Ishikawa (cell line): Measurements from ENCODE around the gene FAM9C.

Experiments used
- CEBPB ChIP-seq: IDR thresholded peaks from 2 replicates; pipeline ENCODE4 v1.6.1; 2012
- CREB1 ChIP-seq: IDR thresholded peaks from 2 replicates; pipeline ENCODE4 v1.6.1; 2012; ENCODE audit warnings: low read depth
- EGR1 ChIP-seq: IDR thresholded peaks from 2 replicates; pipeline ENCODE4 v1.6.1; 2012
- EP300 ChIP-seq: IDR thresholded peaks from 2 replicates; pipeline ENCODE4 v1.6.1; 2012; ENCODE audit warnings: borderline replicate concordance
- FOXM1 ChIP-seq: IDR thresholded peaks from 2 replicates; pipeline ENCODE4 v1.6.1; 2012; ENCODE audit warnings: low read depth, borderline replicate concordance
- NFIC ChIP-seq: IDR thresholded peaks from 2 replicates; pipeline ENCODE4 v1.6.1; 2012
- RAD21 ChIP-seq: IDR thresholded peaks from 2 replicates; pipeline ENCODE4 v1.6.1; 2012; ENCODE audit warnings: low read depth
- TAF1 ChIP-seq: IDR thresholded peaks from 2 replicates; pipeline ENCODE4 v1.6.1; 2012; ENCODE audit warnings: low read depth, mild to moderate bottlenecking
- TCF12 ChIP-seq: IDR thresholded peaks from 2 replicates; pipeline ENCODE4 v1.6.1; 2012; ENCODE audit warnings: low read depth
- TEAD4 ChIP-seq: IDR thresholded peaks from 2 replicates; pipeline ENCODE4 v1.6.1; 2012
- YY1 ChIP-seq: IDR thresholded peaks from 2 replicates; pipeline ENCODE4 v1.6.1; 2012; ENCODE audit warnings: low read depth
- ZBTB7A ChIP-seq: IDR thresholded peaks from 2 replicates; pipeline ENCODE4 v1.6.1; 2012; ENCODE audit warnings: low read depth
- TF ChIP-seq, protein P1 (sequence below): IDR thresholded peaks from 2 replicates; pipeline ENCODE4 v1.6.1; 2012
- TF ChIP-seq, protein P2 (sequence below): IDR thresholded peaks from 2 replicates; pipeline ENCODE4 v1.6.1; 2012; ENCODE audit warnings: low read depth, mild to moderate bottlenecking
- TF ChIP-seq, protein P3 (sequence below): IDR thresholded peaks from 2 replicates; pipeline ENCODE4 v1.6.1; 2012

FAM9C gene

DNA sequence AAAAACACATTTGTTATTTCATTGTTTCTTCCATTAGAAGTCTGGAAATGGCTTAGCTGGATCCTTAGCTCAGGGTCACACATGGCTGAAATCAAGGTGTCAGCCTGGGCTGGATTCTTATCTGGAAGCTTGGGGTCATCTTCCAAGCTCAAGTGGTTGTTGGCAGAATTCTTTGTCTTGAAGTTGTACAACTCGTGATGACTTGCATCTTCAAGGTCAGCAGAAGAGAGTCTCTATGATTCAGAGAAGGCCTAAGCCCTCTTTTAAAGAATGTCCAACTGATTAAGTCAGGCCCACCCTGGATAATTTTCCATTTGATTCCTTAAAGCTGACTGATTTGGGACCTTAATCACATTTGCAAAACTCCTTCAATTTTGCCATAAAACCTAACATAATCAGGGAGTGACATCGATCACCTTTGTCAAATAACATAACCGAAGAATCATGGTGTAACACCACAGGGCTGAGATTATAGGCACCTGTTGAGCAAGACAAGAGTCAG lies 47.4 kb downstream of the FAM9C start:
- TF ChIP-seq, protein P1, sequence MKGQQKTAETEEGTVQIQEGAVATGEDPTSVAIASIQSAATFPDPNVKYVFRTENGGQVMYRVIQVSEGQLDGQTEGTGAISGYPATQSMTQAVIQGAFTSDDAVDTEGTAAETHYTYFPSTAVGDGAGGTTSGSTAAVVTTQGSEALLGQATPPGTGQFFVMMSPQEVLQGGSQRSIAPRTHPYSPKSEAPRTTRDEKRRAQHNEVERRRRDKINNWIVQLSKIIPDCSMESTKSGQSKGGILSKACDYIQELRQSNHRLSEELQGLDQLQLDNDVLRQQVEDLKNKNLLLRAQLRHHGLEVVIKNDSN = no peak
- no peak for TF ChIP-seq EGR1
- no peak for TF ChIP-seq ZBTB7A
- no peak for TF ChIP-seq TCF12
- no peak for TF ChIP-seq EP300
- no peak for TF ChIP-seq NFIC
- TF ChIP-seq, protein P2, sequence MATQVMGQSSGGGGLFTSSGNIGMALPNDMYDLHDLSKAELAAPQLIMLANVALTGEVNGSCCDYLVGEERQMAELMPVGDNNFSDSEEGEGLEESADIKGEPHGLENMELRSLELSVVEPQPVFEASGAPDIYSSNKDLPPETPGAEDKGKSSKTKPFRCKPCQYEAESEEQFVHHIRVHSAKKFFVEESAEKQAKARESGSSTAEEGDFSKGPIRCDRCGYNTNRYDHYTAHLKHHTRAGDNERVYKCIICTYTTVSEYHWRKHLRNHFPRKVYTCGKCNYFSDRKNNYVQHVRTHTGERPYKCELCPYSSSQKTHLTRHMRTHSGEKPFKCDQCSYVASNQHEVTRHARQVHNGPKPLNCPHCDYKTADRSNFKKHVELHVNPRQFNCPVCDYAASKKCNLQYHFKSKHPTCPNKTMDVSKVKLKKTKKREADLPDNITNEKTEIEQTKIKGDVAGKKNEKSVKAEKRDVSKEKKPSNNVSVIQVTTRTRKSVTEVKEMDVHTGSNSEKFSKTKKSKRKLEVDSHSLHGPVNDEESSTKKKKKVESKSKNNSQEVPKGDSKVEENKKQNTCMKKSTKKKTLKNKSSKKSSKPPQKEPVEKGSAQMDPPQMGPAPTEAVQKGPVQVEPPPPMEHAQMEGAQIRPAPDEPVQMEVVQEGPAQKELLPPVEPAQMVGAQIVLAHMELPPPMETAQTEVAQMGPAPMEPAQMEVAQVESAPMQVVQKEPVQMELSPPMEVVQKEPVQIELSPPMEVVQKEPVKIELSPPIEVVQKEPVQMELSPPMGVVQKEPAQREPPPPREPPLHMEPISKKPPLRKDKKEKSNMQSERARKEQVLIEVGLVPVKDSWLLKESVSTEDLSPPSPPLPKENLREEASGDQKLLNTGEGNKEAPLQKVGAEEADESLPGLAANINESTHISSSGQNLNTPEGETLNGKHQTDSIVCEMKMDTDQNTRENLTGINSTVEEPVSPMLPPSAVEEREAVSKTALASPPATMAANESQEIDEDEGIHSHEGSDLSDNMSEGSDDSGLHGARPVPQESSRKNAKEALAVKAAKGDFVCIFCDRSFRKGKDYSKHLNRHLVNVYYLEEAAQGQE = no peak
- TF ChIP-seq YY1 = no peak
- TF ChIP-seq TEAD4 = no peak
- TF ChIP-seq CEBPB = no peak
- no peak for TF ChIP-seq TAF1
- no peak for TF ChIP-seq FOXM1
- no peak for TF ChIP-seq CREB1
- TF ChIP-seq RAD21 = no peak
- TF ChIP-seq, protein P3, sequence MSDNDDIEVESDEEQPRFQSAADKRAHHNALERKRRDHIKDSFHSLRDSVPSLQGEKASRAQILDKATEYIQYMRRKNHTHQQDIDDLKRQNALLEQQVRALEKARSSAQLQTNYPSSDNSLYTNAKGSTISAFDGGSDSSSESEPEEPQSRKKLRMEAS = no peak

DNA sequence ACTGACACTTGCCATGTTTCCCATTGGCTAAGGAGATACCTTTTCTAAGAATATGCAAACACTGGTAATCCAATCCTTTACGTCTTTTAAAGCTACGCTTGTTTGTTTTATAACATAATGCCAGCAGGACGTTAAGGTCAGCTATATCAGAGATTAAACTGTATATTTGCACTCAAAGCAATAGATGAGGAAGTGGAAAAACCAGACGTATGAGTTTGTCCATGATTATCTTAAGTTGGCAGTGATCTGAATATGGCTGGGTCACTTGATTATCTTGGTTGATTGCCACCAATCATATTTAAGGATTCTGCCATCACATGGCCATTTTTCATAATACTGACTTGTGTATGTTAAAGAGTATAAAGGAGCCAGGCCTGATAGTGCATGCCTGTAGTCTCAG lies 50.1 kb downstream of the FAM9C start:
- TF ChIP-seq TAF1 (no peak), CREB1 (no peak), TEAD4 (no peak), CEBPB (no peak)

DNA sequence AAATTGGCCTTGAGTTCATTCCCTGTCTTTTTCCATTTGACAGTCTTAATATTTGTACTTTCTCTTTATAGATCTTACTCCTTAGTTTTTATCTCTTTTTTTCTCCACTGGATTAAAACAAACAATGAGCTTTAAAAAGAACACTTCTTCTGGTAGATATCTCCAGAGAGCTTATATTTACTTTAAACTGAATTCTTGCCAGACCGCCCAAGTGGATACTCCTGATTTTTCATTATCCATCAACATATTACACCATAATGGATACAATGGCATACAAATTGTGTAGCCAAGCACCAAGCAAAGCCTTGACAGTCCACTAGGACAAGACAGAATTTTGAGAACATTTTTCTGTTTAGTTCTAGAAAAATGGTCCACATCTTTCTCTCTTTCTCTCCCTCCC lies 50.6 kb downstream of the FAM9C start:
- TF ChIP-seq NFIC (no peak), TAF1 (no peak)
- TF ChIP-seq, protein P1 = no peak

DNA sequence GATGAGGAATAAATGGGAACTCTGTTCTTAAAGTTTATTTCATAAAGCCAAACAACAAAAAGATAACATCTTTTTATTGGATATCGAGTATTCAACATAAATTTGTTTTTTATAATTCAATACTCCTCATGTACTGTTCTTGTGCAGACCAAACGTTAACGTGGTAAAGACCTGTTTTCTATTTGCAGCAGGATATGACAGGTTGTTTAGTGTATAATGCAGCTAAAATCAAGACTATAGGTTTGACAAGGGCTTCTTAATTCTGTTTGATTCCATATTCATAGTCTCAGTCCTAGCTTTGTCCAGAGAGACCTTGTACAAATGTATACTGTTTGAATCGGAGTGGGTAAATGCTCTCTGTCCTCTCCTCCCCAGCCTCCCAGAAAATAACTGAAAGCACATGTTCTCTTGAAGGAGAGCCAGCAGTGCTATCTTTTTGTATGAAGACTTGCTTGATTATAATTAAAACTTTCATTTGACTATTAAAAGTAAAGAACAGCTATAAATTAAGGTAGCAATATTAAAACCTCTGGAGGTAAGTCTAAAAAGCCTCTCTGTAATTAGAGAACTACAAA lies 51.8 kb downstream of the FAM9C start:
- TF ChIP-seq, protein P3 = no peak

DNA sequence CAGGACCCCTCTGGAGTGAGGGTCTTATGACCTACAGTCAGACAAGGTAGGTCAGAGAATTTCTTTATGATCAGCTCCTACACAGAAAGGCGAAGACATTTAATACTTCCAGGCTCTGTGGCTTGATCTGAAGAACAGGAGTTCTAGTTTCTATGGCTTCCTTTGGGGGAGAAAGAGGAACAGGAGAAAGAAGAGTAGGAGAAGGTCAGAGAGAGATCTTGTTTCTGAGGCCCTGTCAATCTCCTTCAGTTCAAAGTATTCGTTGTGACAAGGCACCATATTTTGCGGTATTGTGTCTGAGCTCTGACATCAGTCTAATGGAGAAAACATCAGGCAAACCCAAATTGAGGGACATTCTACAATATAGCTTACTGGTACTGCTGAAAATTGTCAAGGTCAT lies 52.8 kb downstream of the FAM9C start:
- TF ChIP-seq EGR1 (no peak), FOXM1 (no peak), EP300 (no peak), TAF1 (no peak), ZBTB7A (no peak), YY1 (no peak), TEAD4 (no peak)
- TF ChIP-seq, protein P3 = no peak
- TF ChIP-seq, protein P1 = no peak

DNA sequence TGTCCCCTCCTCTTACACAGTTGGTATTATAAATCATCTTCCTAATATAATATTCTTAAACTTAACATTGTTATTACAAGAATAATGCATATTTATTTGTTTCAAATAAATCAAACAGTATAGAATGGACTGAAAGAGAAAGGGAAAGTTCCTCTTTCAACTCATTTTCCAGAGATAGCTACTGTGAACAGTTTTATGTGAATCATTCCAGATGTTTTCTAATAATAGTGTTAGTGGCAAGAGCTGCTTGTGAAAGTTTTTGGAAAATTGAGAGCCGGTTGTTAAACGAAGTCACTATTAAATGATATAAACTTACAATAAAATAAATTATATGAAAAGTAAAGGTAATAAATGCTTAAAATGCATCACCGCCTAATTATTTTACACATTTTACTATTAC lies 55.0 kb downstream of the FAM9C start:
- no peak for TF ChIP-seq ZBTB7A
- TF ChIP-seq CEBPB = no peak
- TF ChIP-seq FOXM1 = no peak
- TF ChIP-seq, protein P2 = no peak
- TF ChIP-seq TEAD4 = no peak
- TF ChIP-seq, protein P3 = no peak
- TF ChIP-seq CREB1 = no peak
- TF ChIP-seq RAD21 = no peak
- TF ChIP-seq EGR1 = no peak
- TF ChIP-seq YY1 = no peak
- TF ChIP-seq NFIC = no peak
- no peak for TF ChIP-seq TAF1
- TF ChIP-seq, protein P1 = no peak
- no peak for TF ChIP-seq TCF12
- TF ChIP-seq EP300 = no peak
